HEK293 (cell line): ENCODE data around the gene TMEM45A.

Experiments
- CTCF ChIA-PET: fragments of 350-600 bp; formaldehyde crosslinking; extraction: SDS; loops from one replicate; lab custom pipeline; 2021; ENCODE audit warnings: antibody characterized with exemption; lab: Yijun Ruan, JAX
- POLR2A ChIA-PET: fragments of 300-600 bp; formaldehyde crosslinking; extraction: SDS; loops from one replicate; lab custom pipeline; 2020; ENCODE audit warnings: antibody characterized with exemption, inconsistent platforms; lab: Yijun Ruan, JAX
- H3K27ac ChIP-seq: fragments of 200-500 bp; sonication (Bioruptor generic); 2 replicates; pipeline ENCODE4 v1.5.1; 2014; ENCODE audit warnings: low read depth, low read length, control low read depth, inconsistent platforms; ENCODE audit errors: extremely low read depth
- H3K36me3 ChIP-seq, 2 experiments: fragments of 200-500 bp in 1 of 2; sonication (Bioruptor generic) in 1 of 2; 1 replicate in 1 of 2; 2 replicates in 1 of 2; pipeline ENCODE4 v1.5.1; 2014 to 2017; ENCODE audit warnings: inconsistent platforms in 2 of 2, low read length in 2 of 2; ENCODE audit not compliant: control insufficient read depth in 2 of 2, insufficient read depth in 1 of 2
- H3K4me1 ChIP-seq: fragments of 200-500 bp; sonication (Bioruptor generic); 2 replicates; pipeline ENCODE4 v1.5.1; 2014; ENCODE audit warnings: mild to moderate bottlenecking, low read length, inconsistent platforms; ENCODE audit not compliant: control insufficient read depth, insufficient read depth
- H3K4me3 ChIP-seq: 2 replicates; pipeline ENCODE4 v1.5.1; 2011; ENCODE audit warnings: low read depth, mild to moderate bottlenecking, control low read depth, low read length, moderate library complexity
- H3K9me3 ChIP-seq: fragments of 200-500 bp; sonication (Bioruptor generic); 2 replicates; pipeline ENCODE4 v1.5.1; 2014; ENCODE audit warnings: low read depth, low read length, inconsistent platforms; ENCODE audit not compliant: control insufficient read depth, insufficient read depth
- GLIS1 ChIP-seq: fragments of 450-650 bp; formaldehyde crosslinking; IDR thresholded peaks from 2 replicates; pipeline ENCODE4 v1.5.1; 2016; ENCODE audit warnings: missing biosample characterization, missing genetic modification characterization
- HOXC10 ChIP-seq: sonication (generic); formaldehyde crosslinking; IDR thresholded peaks from 2 replicates; pipeline ENCODE4 v1.8.1; 2023; ENCODE audit warnings: mild to moderate bottlenecking, missing genetic modification reagents
- KLF10 ChIP-seq: fragments of 450-650 bp; IDR thresholded peaks from 2 replicates; pipeline ENCODE4 v1.5.1; 2018; ENCODE audit warnings: missing biosample characterization, mild to moderate bottlenecking, missing genetic modification characterization
- MEIS1 ChIP-seq: sonication (generic); formaldehyde crosslinking; IDR thresholded peaks from 2 replicates; pipeline ENCODE4 v1.8.1; 2022; ENCODE audit warnings: missing genetic modification reagents, mild to moderate bottlenecking, borderline replicate concordance
- PRDM10 ChIP-seq: fragments of 450-650 bp; formaldehyde crosslinking; IDR thresholded peaks from 2 replicates; pipeline ENCODE4 v1.5.1; 2016; ENCODE audit warnings: missing biosample characterization, missing genetic modification characterization
- TSHZ1 ChIP-seq: fragments of 450-650 bp; formaldehyde crosslinking; IDR thresholded peaks from 2 replicates; pipeline ENCODE4 v1.5.1; 2016; ENCODE audit warnings: missing biosample characterization, missing genetic modification characterization, borderline replicate concordance
- ZBTB6 ChIP-seq: fragments of 450-650 bp; formaldehyde crosslinking; IDR thresholded peaks from 2 replicates; pipeline ENCODE4 v1.5.1; 2017; ENCODE audit warnings: missing biosample characterization, missing genetic modification characterization
- ZNF16 ChIP-seq: fragments of 450-650 bp; formaldehyde crosslinking; IDR thresholded peaks from 2 replicates; pipeline ENCODE4 v1.5.1; 2016; ENCODE audit warnings: low read depth, missing biosample characterization, missing genetic modification characterization
- ZNF18 ChIP-seq: fragments of 450-650 bp; formaldehyde crosslinking; IDR thresholded peaks from 2 replicates; pipeline ENCODE4 v1.5.1; 2016; ENCODE audit warnings: missing biosample characterization, missing genetic modification characterization
- ZNF202 ChIP-seq: fragments of 450-650 bp; formaldehyde crosslinking; IDR thresholded peaks from 2 replicates; pipeline ENCODE4 v1.5.1; 2016; ENCODE audit warnings: missing biosample characterization, missing genetic modification characterization, borderline replicate concordance
- ZNF221 ChIP-seq: fragments of 450-650 bp; formaldehyde crosslinking; IDR thresholded peaks from 2 replicates; pipeline ENCODE4 v1.5.1; 2017; ENCODE audit warnings: missing biosample characterization, missing genetic modification characterization, borderline replicate concordance
- ZNF274 ChIP-seq, 2 experiments: fragments of 200-500 bp in 1 of 2; fragments of 450-650 bp in 1 of 2; sonication (Bioruptor generic) in 1 of 2; formaldehyde crosslinking in 1 of 2; IDR thresholded peaks; 2 replicates each; pipeline versions ENCODE4 v1.5.1 to v1.6.1; 2014 to 2016; ENCODE audit warnings: borderline replicate concordance in 1 of 2, inconsistent platforms in 1 of 2, low read length in 1 of 2, missing biosample characterization in 1 of 2, missing genetic modification characterization in 1 of 2
- ZNF335 ChIP-seq: fragments of 450-650 bp; formaldehyde crosslinking; conservative IDR thresholded peaks from 2 replicates; pipeline ENCODE4 v1.5.1; 2016; ENCODE audit warnings: missing biosample characterization, missing genetic modification characterization
- ZNF529 ChIP-seq: fragments of 450-650 bp; formaldehyde crosslinking; IDR thresholded peaks from 2 replicates; pipeline ENCODE4 v1.5.1; 2017; ENCODE audit warnings: missing genetic modification characterization, missing biosample characterization; ENCODE audit not compliant: insufficient replicate concordance
- ZNF768 ChIP-seq: fragments of 450-650 bp; formaldehyde crosslinking; IDR thresholded peaks from 2 replicates; pipeline ENCODE4 v1.5.1; 2018; ENCODE audit warnings: missing biosample characterization, mild to moderate bottlenecking, missing genetic modification characterization
- TF ChIP-seq, protein P1 (sequence below): fragments of 450-650 bp; formaldehyde crosslinking; IDR thresholded peaks from 2 replicates; pipeline ENCODE4 v1.5.1; 2017; ENCODE audit warnings: missing biosample characterization, missing genetic modification characterization
- TF ChIP-seq, protein P2 (sequence below): fragments of 450-650 bp; formaldehyde crosslinking; IDR thresholded peaks from 2 replicates; pipeline ENCODE4 v1.5.1; 2016; ENCODE audit warnings: missing biosample characterization, missing genetic modification characterization
- TF ChIP-seq, protein P3 (sequence below): fragments of 450-650 bp; formaldehyde crosslinking; IDR thresholded peaks from 2 replicates; pipeline ENCODE4 v1.5.1; 2016; ENCODE audit warnings: missing biosample characterization, missing genetic modification characterization

Gene TMEM45A

DNA sequence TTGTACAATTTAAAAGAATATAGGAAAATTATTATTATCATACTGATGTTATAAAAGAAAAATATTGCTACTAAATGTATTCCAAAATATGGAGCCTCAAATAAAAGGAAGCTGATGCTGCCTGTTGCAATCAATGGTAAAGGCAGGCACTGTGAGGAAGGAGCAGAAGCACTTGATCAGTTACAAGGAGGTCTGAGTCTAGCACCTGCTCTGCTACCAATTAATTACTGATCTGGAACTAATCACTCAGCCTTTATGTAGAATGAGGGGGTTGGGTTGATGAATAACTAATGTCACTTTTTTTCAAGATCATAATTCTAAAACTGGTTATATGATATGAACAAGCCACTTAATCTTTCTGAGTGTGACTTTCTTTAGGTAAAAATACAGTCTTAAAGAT lies 122.5 kb downstream of the TMEM45A start:
- Histone ChIP-seq H3K36me3 (no peaks in the 10 kb centered on the region), H3K27ac (no peak overlapping the region), H3K4me1 (no peaks in the 10 kb centered on the region), H3K4me3 (no peak overlapping the region), H3K9me3 (no peaks in the 10 kb centered on the region)
- ChIA-PET POLR2A (no interaction called here), CTCF (no interaction called here)
- TF ChIP-seq ZNF274 (IDR thresholded peaks at IDR 0.05; ENCODE audit: low read length) (no peak), ZNF274 (tag by site-specific recombination; IDR thresholded peaks at IDR 0.05; ENCODE audit: borderline replicate concordance) (no peak), KLF10 (tag by site-specific recombination) (no peak), ZNF335 (tag by site-specific recombination) (no peak), HOXC10 (CRISPR knock-in tag) (no peak), ZNF221 (no peak)
- TF ChIP-seq, protein P1, sequence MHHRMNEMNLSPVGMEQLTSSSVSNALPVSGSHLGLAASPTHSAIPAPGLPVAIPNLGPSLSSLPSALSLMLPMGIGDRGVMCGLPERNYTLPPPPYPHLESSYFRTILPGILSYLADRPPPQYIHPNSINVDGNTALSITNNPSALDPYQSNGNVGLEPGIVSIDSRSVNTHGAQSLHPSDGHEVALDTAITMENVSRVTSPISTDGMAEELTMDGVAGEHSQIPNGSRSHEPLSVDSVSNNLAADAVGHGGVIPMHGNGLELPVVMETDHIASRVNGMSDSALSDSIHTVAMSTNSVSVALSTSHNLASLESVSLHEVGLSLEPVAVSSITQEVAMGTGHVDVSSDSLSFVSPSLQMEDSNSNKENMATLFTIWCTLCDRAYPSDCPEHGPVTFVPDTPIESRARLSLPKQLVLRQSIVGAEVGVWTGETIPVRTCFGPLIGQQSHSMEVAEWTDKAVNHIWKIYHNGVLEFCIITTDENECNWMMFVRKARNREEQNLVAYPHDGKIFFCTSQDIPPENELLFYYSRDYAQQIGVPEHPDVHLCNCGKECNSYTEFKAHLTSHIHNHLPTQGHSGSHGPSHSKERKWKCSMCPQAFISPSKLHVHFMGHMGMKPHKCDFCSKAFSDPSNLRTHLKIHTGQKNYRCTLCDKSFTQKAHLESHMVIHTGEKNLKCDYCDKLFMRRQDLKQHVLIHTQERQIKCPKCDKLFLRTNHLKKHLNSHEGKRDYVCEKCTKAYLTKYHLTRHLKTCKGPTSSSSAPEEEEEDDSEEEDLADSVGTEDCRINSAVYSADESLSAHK (tag by site-specific recombination) = no peak

DNA sequence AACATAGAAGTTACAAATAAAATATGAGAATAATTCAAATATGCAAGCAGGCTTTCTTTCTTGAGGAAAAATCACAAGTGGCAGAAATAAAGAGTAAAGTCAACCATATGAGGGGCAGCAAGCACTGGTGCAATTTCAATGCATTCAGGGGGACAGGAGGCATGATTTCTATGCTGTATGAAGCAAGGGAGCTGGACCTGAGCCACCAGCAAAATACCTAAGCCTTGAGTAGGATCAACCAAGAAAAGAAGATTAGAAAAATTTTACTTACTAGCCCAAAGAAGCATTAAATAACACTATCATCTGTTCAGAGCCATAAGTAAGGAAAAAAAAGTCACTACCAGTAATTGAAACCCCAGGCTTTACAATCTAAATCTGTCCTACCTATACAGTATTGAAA lies 123.3 kb downstream of the TMEM45A start:
- Histone ChIP-seq H3K9me3 (no peaks in the 10 kb centered on the region), H3K36me3 (no peaks in the 10 kb centered on the region), H3K27ac (no peak overlapping the region), H3K4me3 (no peak overlapping the region), H3K4me1 (no peaks in the 10 kb centered on the region)
- ChIA-PET POLR2A (no interaction called here), CTCF (no interaction called here)
- TF ChIP-seq, protein P2, sequence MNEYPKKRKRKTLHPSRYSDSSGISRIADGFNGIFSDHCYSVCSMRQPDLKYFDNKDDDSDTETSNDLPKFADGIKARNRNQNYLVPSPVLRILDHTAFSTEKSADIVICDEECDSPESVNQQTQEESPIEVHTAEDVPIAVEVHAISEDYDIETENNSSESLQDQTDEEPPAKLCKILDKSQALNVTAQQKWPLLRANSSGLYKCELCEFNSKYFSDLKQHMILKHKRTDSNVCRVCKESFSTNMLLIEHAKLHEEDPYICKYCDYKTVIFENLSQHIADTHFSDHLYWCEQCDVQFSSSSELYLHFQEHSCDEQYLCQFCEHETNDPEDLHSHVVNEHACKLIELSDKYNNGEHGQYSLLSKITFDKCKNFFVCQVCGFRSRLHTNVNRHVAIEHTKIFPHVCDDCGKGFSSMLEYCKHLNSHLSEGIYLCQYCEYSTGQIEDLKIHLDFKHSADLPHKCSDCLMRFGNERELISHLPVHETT (tag by site-specific recombination) = no peak
- TF ChIP-seq ZNF529 (tag by site-specific recombination) (no peak), TSHZ1 (tag by site-specific recombination) (no peak), ZNF16 (no peak), ZNF768 (tag by site-specific recombination) (no peak), MEIS1 (CRISPR knock-in tag) (no peak), ZNF18 (tag by site-specific recombination) (no peak), ZNF202 (tag by site-specific recombination) (no peak), GLIS1 (tag by site-specific recombination) (no peak), PRDM10 (no peak), ZBTB6 (tag by site-specific recombination) (no peak)
- TF ChIP-seq, protein P3, sequence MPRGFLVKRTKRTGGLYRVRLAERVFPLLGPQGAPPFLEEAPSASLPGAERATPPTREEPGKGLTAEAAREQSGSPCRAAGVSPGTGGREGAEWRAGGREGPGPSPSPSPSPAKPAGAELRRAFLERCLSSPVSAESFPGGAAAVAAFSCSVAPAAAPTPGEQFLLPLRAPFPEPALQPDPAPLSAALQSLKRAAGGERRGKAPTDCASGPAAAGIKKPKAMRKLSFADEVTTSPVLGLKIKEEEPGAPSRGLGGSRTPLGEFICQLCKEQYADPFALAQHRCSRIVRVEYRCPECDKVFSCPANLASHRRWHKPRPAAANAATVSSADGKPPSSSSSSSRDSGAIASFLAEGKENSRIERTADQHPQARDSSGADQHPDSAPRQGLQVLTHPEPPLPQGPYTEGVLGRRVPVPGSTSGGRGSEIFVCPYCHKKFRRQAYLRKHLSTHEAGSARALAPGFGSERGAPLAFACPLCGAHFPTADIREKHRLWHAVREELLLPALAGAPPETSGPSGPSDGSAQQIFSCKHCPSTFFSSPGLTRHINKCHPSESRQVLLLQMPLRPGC = no peak
